GM12878 (cell line): Measurements from ENCODE around the gene SNAI3. TPM values are rescaled to one million over a fixed set of nuclear protein-coding genes. Genes with fewer than 3 reads are reported as not detected.

Source experiments
- ATAC-seq: fragments of 200-7000 bp; cut with Tn5 transposase; 3 replicates; pipeline ENCODE4 v1.9.1; 2020; ENCODE audit warnings: mild to moderate bottlenecking, moderate library complexity
- BruUV-seq: library from RNA; stranded (reverse); fragments of 400-500 nt; replicated peaks from 2 replicates; lab custom pipeline; 2021; lab: Mats Ljungman, UMichigan
- CTCF ChIA-PET: fragments of 300-600 bp; sonication (Branson Sonifier 250); formaldehyde crosslinking; extraction: SDS; loops from one replicate; lab custom pipeline; 2021; ENCODE audit warnings: inconsistent platforms; lab: Yijun Ruan, JAX
- POLR2A ChIA-PET: fragments of 350-600 bp; formaldehyde crosslinking; extraction: SDS; loops from one replicate; lab custom pipeline; 2021; ENCODE audit warnings: inconsistent platforms; lab: Charles Lee
- RAD21 ChIA-PET: fragments of 300-600 bp; sonication (Branson Sonifier 250); formaldehyde crosslinking; loops from one replicate; lab custom pipeline; 2023; ENCODE audit warnings: antibody characterized with exemption; ENCODE audit not compliant: unreplicated experiment; lab: Charles Lee
- SMC1A ChIA-PET: fragments of 300-600 bp; sonication (Branson Sonifier 250); formaldehyde crosslinking; loops from one replicate; lab custom pipeline; 2023; ENCODE audit not compliant: unreplicated experiment, uncharacterized antibody; lab: Charles Lee
- DNase-seq: peaks from one replicate; pipeline ENCODE4 v3.0.0-alpha.2; 2011; ENCODE audit warnings: low read depth, low spot score
- FAIRE-seq: peaks from 3 replicates; lab custom pipeline; 2011; peaks lifted over from hg19 to GRCh38; lab: Jason Lieb, UNC
- H2AFZ ChIP-seq: 2 replicates; pipeline ENCODE4 v1.6.0; 2011; ENCODE audit warnings: low read depth, low read length, control low read depth; ENCODE audit not compliant: control insufficient read depth
- H3K27ac ChIP-seq: 2 replicates; pipeline ENCODE4 v1.5.1; 2011; ENCODE audit warnings: control low read depth; ENCODE audit not compliant: control insufficient read depth, insufficient read depth
- H3K27me3 ChIP-seq, 2 experiments: replicated peaks in 1 of 2; 2 replicates each; pipeline versions ENCODE4 v1.6.0 to v1.6.1; 2011; ENCODE audit warnings: low read length in 1 of 2; ENCODE audit not compliant: control insufficient read depth in 2 of 2, insufficient read depth in 2 of 2
- H3K36me3 ChIP-seq, 2 experiments: 2 replicates each; pipeline ENCODE4 v1.5.1; 2011; ENCODE audit warnings: low read length in 1 of 2; ENCODE audit not compliant: control insufficient read depth in 2 of 2, insufficient read depth in 2 of 2
- H3K4me1 ChIP-seq: 2 replicates; pipeline ENCODE4 v1.6.1; 2011; ENCODE audit warnings: mild to moderate bottlenecking, low read length, moderate library complexity, mixed read lengths; ENCODE audit not compliant: control insufficient read depth, insufficient read depth
- H3K4me2 ChIP-seq: 2 replicates; pipeline ENCODE4 v1.6.0; 2011; ENCODE audit warnings: control low read depth; ENCODE audit not compliant: control insufficient read depth, insufficient read depth
- H3K4me3 ChIP-seq: fragments of 200-600 bp; sonication (generic); 2 replicates; pipeline ENCODE4 v1.5.1; 2016
- H3K79me2 ChIP-seq: 2 replicates; pipeline ENCODE4 v1.6.0; 2011; ENCODE audit warnings: low read length; ENCODE audit not compliant: control insufficient read depth, insufficient read depth
- H3K9ac ChIP-seq: 2 replicates; pipeline ENCODE4 v1.8.0; 2011; ENCODE audit warnings: low read length, control low read depth, mixed read lengths; ENCODE audit not compliant: control insufficient read depth, insufficient read depth
- H3K9me3 ChIP-seq: replicated peaks from 3 replicates; pipeline ENCODE4 v1.5.1; 2011; ENCODE audit warnings: mild to moderate bottlenecking, low read length; ENCODE audit not compliant: control insufficient read depth, insufficient read depth
- H4K20me1 ChIP-seq: 2 replicates; pipeline ENCODE4 v1.6.0; 2011; ENCODE audit not compliant: control insufficient read depth, insufficient read depth
- FOXK2 ChIP-seq: fragments of 450-650 bp; IDR thresholded peaks from 2 replicates; pipeline ENCODE4 v1.6.1; 2017; ENCODE audit warnings: mild to moderate bottlenecking, moderate library complexity
- IKZF1 ChIP-seq: fragments of 450-650 bp; conservative IDR thresholded peaks from 2 replicates; pipeline ENCODE4 v1.6.1; 2017; ENCODE audit warnings: antibody characterized with exemption, mild to moderate bottlenecking
- MXI1 ChIP-seq: fragments of 150-350 bp; IDR thresholded peaks from 2 replicates; pipeline ENCODE4 v1.6.1; 2011; ENCODE audit warnings: low read depth, mild to moderate bottlenecking, inconsistent platforms, low read length, improper control_type of control experiment
- NR2F1 ChIP-seq: fragments of 450-650 bp; conservative IDR thresholded peaks from 2 replicates; pipeline ENCODE4 v1.6.1; 2017; ENCODE audit warnings: mild to moderate bottlenecking
- PML ChIP-seq: IDR thresholded peaks from 2 replicates; pipeline ENCODE4 v1.6.1; 2012; ENCODE audit warnings: low read length, inconsistent platforms
- RB1 ChIP-seq: fragments of 450-650 bp; formaldehyde crosslinking; IDR thresholded peaks from 2 replicates; pipeline ENCODE4 v1.6.1; 2017; ENCODE audit warnings: mild to moderate bottlenecking, borderline replicate concordance
- SRF ChIP-seq, 2 experiments: IDR thresholded peaks; 2 replicates each; pipeline ENCODE4 v1.6.1; 2011; ENCODE audit warnings: low read depth in 2 of 2, low read length in 2 of 2, mild to moderate bottlenecking in 1 of 2, moderate library complexity in 1 of 2
- SUZ12 ChIP-seq: fragments of 200-600 bp; sonication (generic); IDR thresholded peaks from one replicate; pipeline ENCODE4 v1.6.1; 2018; ENCODE audit warnings: antibody characterized with exemption, mild to moderate bottlenecking; ENCODE audit not compliant: unreplicated experiment
- TBL1XR1 ChIP-seq: IDR thresholded peaks from 2 replicates; pipeline ENCODE4 v1.6.1; 2012; ENCODE audit warnings: low read depth, low read length, improper control_type of control experiment
- WGBS: methylation state at CpG from one replicate; pipeline ENCODE4 v1.1.6; 2016; ENCODE audit warnings: low lambda C conversion rate; ENCODE audit not compliant: insufficient replicate concordance, insufficient coverage; ENCODE audit errors: missing lambda C conversion rate; 5-methylcytosine and 5-hydroxymethylcytosine counted together
- in situ Hi-C: fragments of 300-500 bp; cut with MboI; formaldehyde crosslinking; loops from 9 replicates; pipeline ENCODE4 v1.14.3; 2018; ENCODE audit warnings: mixed read lengths
- intact Hi-C: fragments of 100-400 bp; cut with micrococcal nuclease; formaldehyde crosslinking; loops from one replicate; pipeline ENCODE4 v1.14.2; 2022; ENCODE audit not compliant: unreplicated experiment
- polyA plus RNA-seq, 11 experiments: library from polyadenylated mRNA; depleted of rRNA in 4 of 11; unstranded in 6 of 11; stranded (reverse) in 5 of 11; fragments of >200 nt; fragmentation: Nextera tagmentation in 4 of 11; fragmentation: Illumina TruSeq in 1 of 11; extraction: Ambion mirVana in 4 of 11; extraction: Trizol in 1 of 11; gene quantifications; 1 replicate in 1 of 11; 2 replicates in 10 of 11; pipeline versions ENCODE4 v1.2.1 to v1.2.3, GENCODE V29; 2011 to 2016; ENCODE audit warnings: inconsistent platforms in 2 of 11, missing spikeins in 2 of 11, low read depth in 1 of 11
- total RNA-seq, 4 experiments: library from RNA; depleted of rRNA in 3 of 4; stranded (reverse); fragments of >200 nt in 3 of 4; fragmentation: Illumina TruSeq in 1 of 4; extraction: Trizol in 1 of 4; gene quantifications; 2 replicates each; pipeline versions ENCODE4 v1.2.1 to v1.2.3, GENCODE V29; 2013 to 2021
- TF ChIP-seq, protein P1 (sequence below): fragments of 450-650 bp; IDR thresholded peaks from 2 replicates; pipeline ENCODE4 v1.6.1; 2017; ENCODE audit warnings: antibody characterized with exemption, mild to moderate bottlenecking, moderate library complexity
- TF ChIP-seq, protein P2 (sequence below): IDR thresholded peaks from 2 replicates; pipeline ENCODE4 v1.6.1; 2011; ENCODE audit warnings: borderline replicate concordance, low read depth, mild to moderate bottlenecking, moderate library complexity, mixed read lengths, low read length; ENCODE audit not compliant: insufficient read depth; ENCODE audit errors: extremely low read length
- TF ChIP-seq, protein P3 (sequence below): fragments of 450-650 bp; conservative IDR thresholded peaks from 2 replicates; pipeline ENCODE4 v1.6.1; 2017; ENCODE audit warnings: mild to moderate bottlenecking, moderate library complexity

Gene SNAI3
- total and polyA plus RNA-seq, 10 of the 15 experiments (the other 5 are each of a cell fraction or from before 2014, with no cell fraction given) = 0.21 to 7.4 (median 3.0) TPM

DNA sequence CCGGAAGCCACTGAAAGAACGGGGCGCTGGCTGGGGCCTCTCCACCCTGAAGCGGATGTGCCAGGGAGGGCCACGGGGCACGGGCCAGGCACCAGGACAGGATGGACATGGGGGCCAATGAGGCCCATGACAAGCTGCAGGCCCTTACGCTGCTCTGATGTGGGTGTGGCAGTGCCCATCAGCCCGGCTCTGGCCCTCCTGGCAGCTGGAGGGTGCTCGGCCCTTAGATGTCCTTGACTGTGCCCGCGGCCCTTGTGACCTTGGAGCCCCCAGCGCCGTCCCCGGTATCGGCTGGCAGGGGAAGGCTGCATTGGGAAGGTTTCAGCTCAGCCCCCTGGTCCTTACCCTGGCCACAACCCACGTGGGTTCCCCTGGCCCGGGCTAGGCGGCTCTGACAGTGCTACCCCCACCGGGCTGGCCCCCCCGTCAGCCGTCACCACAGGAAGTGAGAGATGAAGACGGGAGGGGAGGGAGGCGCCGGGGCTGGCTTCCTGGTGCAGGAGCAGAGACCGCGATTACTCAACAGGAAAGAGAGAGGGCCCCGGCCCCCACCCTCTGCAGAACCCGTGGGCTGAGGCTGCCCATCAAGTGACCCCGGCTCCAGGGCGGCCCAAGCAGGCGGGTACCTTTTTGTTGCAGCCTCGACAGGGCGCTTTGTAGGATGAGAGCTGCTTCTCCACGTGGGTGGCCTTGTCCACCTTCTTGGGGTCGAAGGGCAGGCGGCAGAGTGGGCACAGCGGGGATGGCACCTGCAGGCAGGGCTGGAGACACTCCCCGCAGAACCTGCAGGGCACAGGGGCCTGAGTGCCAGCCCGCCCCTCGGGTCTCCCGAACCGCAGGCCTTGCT is 14.6 kb upstream of the SNAI3 start:
- Histone ChIP-seq H4K20me1 (no peaks in the 10 kb centered on the region), H3K79me2 (peaks cover 37% of the 10 kb centered on the region), H3K27ac (peak overlapping the region; percentile 90), H3K9ac (peak overlapping the region; percentile 75), H3K4me3 (peak overlapping the region; percentile 90; the same call in 1 of the 2 replicates), H3K4me2 (peak overlapping the region; percentile 95), H3K27me3 (no peaks in the 10 kb centered on the region), H3K9me3 (no peaks in the 10 kb centered on the region), H3K36me3 (peaks cover 0 to 7% of the 10 kb centered on the region in 2 experiments; a peak in 2 of 4 replicates), H2AFZ (peak overlapping the region; percentile 58), H3K4me1 (peaks cover 56% of the 10 kb centered on the region)
- CTCF ChIA-PET = interaction anchor here (0.5 to 3.3 kb wide), 10 partner anchors 10 to 516 kb away, joined by 3 to 26 read pairs (median 4); partner anchors contain the start of gene MVD
- 1% methylated on average over 42 of the region's 42 CpGs for WGBS
- ATAC-seq (peak; percentile 87), DNase-seq (peak; percentile 64), FAIRE-seq (peak; percentile 94)
- RAD21 ChIA-PET = interaction anchor here (1.0 to 2.5 kb wide), 2 partner anchors 20 to 517 kb away, joined by 3 to 10 read pairs; partner anchors contain the start of gene ZNF778
- POLR2A ChIA-PET = interaction anchor here (0.6 to 2.3 kb wide), 10 partner anchors 9 to 130 kb away, joined by 3 to 6 read pairs (median 4); partner anchors contain the start of genes MVD and SNAI3
- intact Hi-C loops = loop anchor here (1.0 kb wide), 1 partner anchor 20 kb away; no protein-coding TSS in a partner anchor
- no TSS peak for BruUV-seq
- in situ Hi-C loops = no loop called here
- SMC1A ChIA-PET = interaction anchor here (0.7 to 1.9 kb wide), 5 partner anchors 13 to 129 kb away, joined by 3 to 7 read pairs (median 3); no protein-coding TSS in a partner anchor
- TF ChIP-seq RB1 (peak; percentile 64; the same call in 1 of the 2 replicates), MXI1 (peak; percentile 69; the same call in 1 of the 2 replicates), PML (no peak), SUZ12 (no peak), TBL1XR1 (no peak), NR2F1 (peak; percentile 92), FOXK2 (no peak), IKZF1 (peak; percentile 93), SRF (IDR thresholded peaks at IDR 0.05; ENCODE audit: low read depth in 2 of 2, low read length in 2 of 2) (0 out of 4 replicates have a peak, but pooled peaks of 1 of the 2 experiments have one; percentile 19)
- TF ChIP-seq, protein P1, sequence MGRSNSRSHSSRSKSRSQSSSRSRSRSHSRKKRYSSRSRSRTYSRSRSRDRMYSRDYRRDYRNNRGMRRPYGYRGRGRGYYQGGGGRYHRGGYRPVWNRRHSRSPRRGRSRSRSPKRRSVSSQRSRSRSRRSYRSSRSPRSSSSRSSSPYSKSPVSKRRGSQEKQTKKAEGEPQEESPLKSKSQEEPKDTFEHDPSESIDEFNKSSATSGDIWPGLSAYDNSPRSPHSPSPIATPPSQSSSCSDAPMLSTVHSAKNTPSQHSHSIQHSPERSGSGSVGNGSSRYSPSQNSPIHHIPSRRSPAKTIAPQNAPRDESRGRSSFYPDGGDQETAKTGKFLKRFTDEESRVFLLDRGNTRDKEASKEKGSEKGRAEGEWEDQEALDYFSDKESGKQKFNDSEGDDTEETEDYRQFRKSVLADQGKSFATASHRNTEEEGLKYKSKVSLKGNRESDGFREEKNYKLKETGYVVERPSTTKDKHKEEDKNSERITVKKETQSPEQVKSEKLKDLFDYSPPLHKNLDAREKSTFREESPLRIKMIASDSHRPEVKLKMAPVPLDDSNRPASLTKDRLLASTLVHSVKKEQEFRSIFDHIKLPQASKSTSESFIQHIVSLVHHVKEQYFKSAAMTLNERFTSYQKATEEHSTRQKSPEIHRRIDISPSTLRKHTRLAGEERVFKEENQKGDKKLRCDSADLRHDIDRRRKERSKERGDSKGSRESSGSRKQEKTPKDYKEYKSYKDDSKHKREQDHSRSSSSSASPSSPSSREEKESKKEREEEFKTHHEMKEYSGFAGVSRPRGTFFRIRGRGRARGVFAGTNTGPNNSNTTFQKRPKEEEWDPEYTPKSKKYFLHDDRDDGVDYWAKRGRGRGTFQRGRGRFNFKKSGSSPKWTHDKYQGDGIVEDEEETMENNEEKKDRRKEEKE = no peak
- TF ChIP-seq, protein P2, sequence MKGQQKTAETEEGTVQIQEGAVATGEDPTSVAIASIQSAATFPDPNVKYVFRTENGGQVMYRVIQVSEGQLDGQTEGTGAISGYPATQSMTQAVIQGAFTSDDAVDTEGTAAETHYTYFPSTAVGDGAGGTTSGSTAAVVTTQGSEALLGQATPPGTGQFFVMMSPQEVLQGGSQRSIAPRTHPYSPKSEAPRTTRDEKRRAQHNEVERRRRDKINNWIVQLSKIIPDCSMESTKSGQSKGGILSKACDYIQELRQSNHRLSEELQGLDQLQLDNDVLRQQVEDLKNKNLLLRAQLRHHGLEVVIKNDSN = peak; percentile 48
- TF ChIP-seq, protein P3, sequence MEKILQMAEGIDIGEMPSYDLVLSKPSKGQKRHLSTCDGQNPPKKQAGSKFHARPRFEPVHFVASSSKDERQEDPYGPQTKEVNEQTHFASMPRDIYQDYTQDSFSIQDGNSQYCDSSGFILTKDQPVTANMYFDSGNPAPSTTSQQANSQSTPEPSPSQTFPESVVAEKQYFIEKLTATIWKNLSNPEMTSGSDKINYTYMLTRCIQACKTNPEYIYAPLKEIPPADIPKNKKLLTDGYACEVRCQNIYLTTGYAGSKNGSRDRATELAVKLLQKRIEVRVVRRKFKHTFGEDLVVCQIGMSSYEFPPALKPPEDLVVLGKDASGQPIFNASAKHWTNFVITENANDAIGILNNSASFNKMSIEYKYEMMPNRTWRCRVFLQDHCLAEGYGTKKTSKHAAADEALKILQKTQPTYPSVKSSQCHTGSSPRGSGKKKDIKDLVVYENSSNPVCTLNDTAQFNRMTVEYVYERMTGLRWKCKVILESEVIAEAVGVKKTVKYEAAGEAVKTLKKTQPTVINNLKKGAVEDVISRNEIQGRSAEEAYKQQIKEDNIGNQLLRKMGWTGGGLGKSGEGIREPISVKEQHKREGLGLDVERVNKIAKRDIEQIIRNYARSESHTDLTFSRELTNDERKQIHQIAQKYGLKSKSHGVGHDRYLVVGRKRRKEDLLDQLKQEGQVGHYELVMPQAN = peak; percentile 64
